Naive thymus-derived CD4-positive, alpha-beta T cell (primary cell): Measurements from ENCODE around the gene GTF2A1. TPM values are rescaled to one million over a fixed set of nuclear protein-coding genes. Genes with fewer than 3 reads are reported as not detected.
"Not testable (repeated sequence)": the region's sequence is repeated elsewhere in the genome, so short reads cannot be mapped to it uniquely, and the experiment has no call there.

Experiments
- ATAC-seq: fragments of 150-1000 bp; cut with Tn5 transposase; 2 replicates; pipeline ENCODE4 v1.10.0; 2021; ENCODE audit warnings: mild to moderate bottlenecking, moderate library complexity
- CTCF ChIA-PET: fragments of 350-600 bp; sonication (Branson Sonifier 250); formaldehyde crosslinking; loops from one replicate; lab custom pipeline; 2021; ENCODE audit warnings: antibody characterized with exemption; lab: Charles Lee
- POLR2A ChIA-PET: fragments of 350-600 bp; sonication (Branson Sonifier 250); formaldehyde crosslinking; loops from one replicate; lab custom pipeline; 2021; ENCODE audit warnings: antibody characterized with exemption, inconsistent platforms; lab: Charles Lee
- DNase-seq, 9 donors: peaks; one replicate each; pipeline versions ENCODE4 v3.0.0 to v3.0.0-alpha.2; 2020 to 2022; ENCODE audit warnings: mixed read lengths in 1 of 9
- H3K27ac ChIP-seq: one replicate; pipeline ENCODE4 v1.7.0; 2013; ENCODE audit warnings: mild to moderate bottlenecking, low read depth, low read length, moderate library complexity
- H3K27me3 ChIP-seq, 2 donors: one replicate each; pipeline ENCODE4 v1.7.0; 2013; ENCODE audit warnings: low read length in 2 of 2, mild to moderate bottlenecking in 2 of 2, moderate library complexity in 2 of 2; ENCODE audit not compliant: control insufficient read depth in 2 of 2, insufficient read depth in 2 of 2
- H3K36me3 ChIP-seq, 3 experiments: 1 replicate in 2 of 3; 2 replicates in 1 of 3; pipeline ENCODE4 v1.7.0; 2013; ENCODE audit warnings: low read length in 3 of 3, mild to moderate bottlenecking in 3 of 3, moderate library complexity in 1 of 3; ENCODE audit not compliant: insufficient read depth in 3 of 3, control insufficient read depth in 2 of 3
- H3K4me1 ChIP-seq, 2 donors: one replicate each; pipeline ENCODE4 v1.7.0; 2013; ENCODE audit warnings: low read length in 2 of 2, mild to moderate bottlenecking in 2 of 2, moderate library complexity in 1 of 2; ENCODE audit not compliant: control insufficient read depth in 2 of 2, insufficient read depth in 2 of 2
- H3K4me3 ChIP-seq: 2 replicates; pipeline ENCODE4 v1.7.0; 2013; ENCODE audit warnings: mild to moderate bottlenecking, low read length
- H3K9me3 ChIP-seq, 3 experiments: 1 replicate in 2 of 3; 2 replicates in 1 of 3; pipeline ENCODE4 v1.7.0; 2013; ENCODE audit warnings: low read length in 3 of 3; ENCODE audit not compliant: control insufficient read depth in 2 of 3
- H3K27ac Mint-ChIP-seq, 9 donors: one replicate each; pipeline ENCODE4 v1.8.0; 2020 to 2022; ENCODE audit warnings: mixed read lengths in 9 of 9, mild to moderate bottlenecking in 8 of 9, moderate library complexity in 5 of 9, inconsistent platforms in 2 of 9
- H3K27me3 Mint-ChIP-seq, 5 donors: one replicate each; pipeline ENCODE4 v1.8.0; 2021 to 2022; ENCODE audit warnings: mixed read lengths in 5 of 5, mild to moderate bottlenecking in 1 of 5
- H3K36me3 Mint-ChIP-seq, 5 donors: one replicate each; pipeline ENCODE4 v1.8.0; 2020 to 2022; ENCODE audit warnings: mixed read lengths in 5 of 5, mild to moderate bottlenecking in 3 of 5, inconsistent platforms in 1 of 5
- H3K4me1 Mint-ChIP-seq, 7 donors: one replicate each; pipeline ENCODE4 v1.8.0; 2020 to 2022; ENCODE audit warnings: mixed read lengths in 7 of 7, mild to moderate bottlenecking in 3 of 7, inconsistent platforms in 1 of 7
- H3K4me3 Mint-ChIP-seq, 10 donors: one replicate each; pipeline ENCODE4 v1.8.0; 2020 to 2022; ENCODE audit warnings: mild to moderate bottlenecking in 10 of 10, mixed read lengths in 10 of 10, moderate library complexity in 6 of 10, inconsistent platforms in 2 of 10
- H3K9me3 Mint-ChIP-seq, 11 donors: one replicate each; pipeline ENCODE4 v1.8.0; 2020 to 2022; ENCODE audit warnings: mixed read lengths in 11 of 11, mild to moderate bottlenecking in 4 of 11, inconsistent platforms in 1 of 11, moderate library complexity in 1 of 11
- intact Hi-C, 2 donors: fragments of 100-400 bp; cut with micrococcal nuclease; formaldehyde crosslinking; loops; one replicate each; pipeline ENCODE4 v1.15.1; 2023
- polyA plus RNA-seq, 2 donors: library from polyadenylated mRNA; unstranded; fragments of 300-500 nt; fragmentation: Illumina TruSeq; gene quantifications; one replicate each; pipeline ENCODE4 v1.2.3, GENCODE V29; 2021
- total RNA-seq, 6 experiments: library from RNA in 5 of 6; stranded (reverse) in 5 of 6; gene quantifications; 1 replicate in 5 of 6; 2 replicates in 1 of 6; pipeline ENCODE4 v1.2.3 and lab custom pipeline; 2021 to 2026

Gene GTF2A1
- total and polyA plus RNA-seq, 7 experiments from 2014 or later: 8.4 to 39.2 (median 26.9) TPM

GRCh38 chr14:81247271-81247766 is 26.6 kb upstream of the GTF2A1 start:
- ATAC-seq: no peak
- DNase-seq: no peak
- CTCF ChIA-PET: no interaction called here
- Mint-ChIP-seq H3K4me3 (no peak overlapping the region), H3K36me3 (peaks cover 0 to 10% (median 0%) of the 10 kb centered on the region in 5 donors), H3K4me1 (peaks cover 0 to 1% (median 0%) of the 10 kb centered on the region in 7 donors), H3K9me3 (peaks cover 5 to 24% (median 14%) of the 10 kb centered on the region in 11 donors), H3K27ac (no peak overlapping the region), H3K27me3 (peaks cover 6 to 11% (median 9%) of the 10 kb centered on the region in 5 donors)
- Histone ChIP-seq H3K4me3 (no peak overlapping the region), H3K4me1 (no peaks in the 10 kb centered on the region), H3K27me3 (no peaks in the 10 kb centered on the region), H3K27ac (no peak overlapping the region), H3K36me3 (no peaks in the 10 kb centered on the region), H3K9me3 (peaks cover 0 to 8% (median 0%) of the 10 kb centered on the region in 3 experiments)
- POLR2A ChIA-PET: interaction anchor here (1.6 kb wide), 1 partner anchor 28 kb away, joined by 3 read pairs; no protein-coding TSS in a partner anchor
- intact Hi-C loops: no loop called here

- Histone ChIP-seq H3K36me3 (no peaks in the 10 kb centered on the region), H3K27ac (no peak overlapping the region), H3K9me3 (peaks cover 0 to 8% (median 0%) of the 10 kb centered on the region in 3 experiments), H3K4me3 (no peak overlapping the region), H3K4me1 (no peaks in the 10 kb centered on the region), H3K27me3 (no peaks in the 10 kb centered on the region)
- DNase-seq: no peak
- no peak overlapping the region for H3K27ac Mint-ChIP-seq
- intact Hi-C loops: no loop called here
- peaks cover 6 to 11% (median 9%) of the 10 kb centered on the region in 5 donors for H3K27me3 Mint-ChIP-seq
- peaks cover 5 to 27% (median 14%) of the 10 kb centered on the region in 11 donors for H3K9me3 Mint-ChIP-seq
- peaks cover 0 to 10% (median 0%) of the 10 kb centered on the region in 5 donors for H3K36me3 Mint-ChIP-seq
- peaks cover 0 to 1% (median 0%) of the 10 kb centered on the region in 7 donors for H3K4me1 Mint-ChIP-seq
- no peak for ATAC-seq
- POLR2A ChIA-PET: no interaction called here
- CTCF ChIA-PET: no interaction called here
- H3K4me3 Mint-ChIP-seq: no peak overlapping the region
Observed at GRCh38 chr14:81246461-81247270, 25.9 kb upstream of the GTF2A1 start.

GRCh38 chr14:81245771-81246170 is 25.0 kb upstream of the GTF2A1 start:
- ATAC-seq (no peak), DNase-seq (no peak)
- CTCF ChIA-PET: no interaction called here
- intact Hi-C loops: no loop called here
- no peak overlapping the region for H3K4me3 ChIP-seq
- no peak overlapping the region for H3K27ac ChIP-seq
- Mint-ChIP-seq H3K4me3 (no peak overlapping the region), H3K9me3 (peaks cover 5 to 27% (median 17%) of the 10 kb centered on the region in 11 donors), H3K27me3 (peaks cover 3 to 11% (median 11%) of the 10 kb centered on the region in 5 donors), H3K36me3 (peaks cover 0 to 10% (median 0%) of the 10 kb centered on the region in 5 donors), H3K4me1 (peaks cover 0 to 1% (median 0%) of the 10 kb centered on the region in 7 donors), H3K27ac (no peak overlapping the region)
- H3K9me3 ChIP-seq: peaks cover 0 to 8% (median 0%) of the 10 kb centered on the region in 3 experiments
- H3K27me3 ChIP-seq: no peaks in the 10 kb centered on the region
- no peaks in the 10 kb centered on the region for H3K4me1 ChIP-seq
- POLR2A ChIA-PET: no interaction called here
- H3K36me3 ChIP-seq: no peaks in the 10 kb centered on the region

- H3K36me3 Mint-ChIP-seq, H3K36me3 ChIP-seq, DNase-seq, H3K4me3 ChIP-seq, POLR2A ChIA-PET, intact Hi-C loops, H3K4me3 Mint-ChIP-seq, H3K27me3 ChIP-seq, H3K4me1 Mint-ChIP-seq, ATAC-seq, H3K9me3 ChIP-seq, H3K4me1 ChIP-seq, H3K27ac Mint-ChIP-seq, CTCF ChIA-PET, H3K27ac ChIP-seq: not testable (repeated sequence)
- peaks cover 7 to 21% (median 11%) of the 10 kb centered on the region in 5 donors for H3K27me3 Mint-ChIP-seq
- peaks cover 5 to 27% (median 17%) of the 10 kb centered on the region in 11 donors for H3K9me3 Mint-ChIP-seq
Observed at GRCh38 chr14:81244431-81244830, 23.7 kb upstream of the GTF2A1 start.

GRCh38 chr14:81243499-81243898 is 22.7 kb upstream of the GTF2A1 start:
- ATAC-seq: no peak
- Mint-ChIP-seq H3K27ac (no peak overlapping the region), H3K36me3 (peaks cover 0 to 10% (median 0%) of the 10 kb centered on the region in 5 donors), H3K27me3 (peaks cover 7 to 24% (median 11%) of the 10 kb centered on the region in 5 donors), H3K4me3 (no peak overlapping the region), H3K9me3 (peaks cover 5 to 27% (median 17%) of the 10 kb centered on the region in 11 donors), H3K4me1 (peaks cover 0 to 1% (median 0%) of the 10 kb centered on the region in 7 donors)
- DNase-seq: no peak
- H3K27me3 ChIP-seq: no peaks in the 10 kb centered on the region
- H3K4me1 ChIP-seq: no peaks in the 10 kb centered on the region
- ChIA-PET POLR2A (interaction anchor here (0.7 kb wide), 1 partner anchor 40 kb away, joined by 3 read pairs; no protein-coding TSS in a partner anchor), CTCF (no interaction called here)
- no peak overlapping the region for H3K27ac ChIP-seq
- no peaks in the 10 kb centered on the region for H3K36me3 ChIP-seq
- H3K9me3 ChIP-seq: peaks cover 0 to 8% (median 0%) of the 10 kb centered on the region in 3 experiments
- H3K4me3 ChIP-seq: no peak overlapping the region
- intact Hi-C loops: no loop called here

GRCh38 chr14:81236849-81237248 is 16.1 kb upstream of the GTF2A1 start:
- POLR2A ChIA-PET: interaction anchor here (0.7 kb wide), 1 partner anchor 24 kb away, joined by 3 read pairs; no protein-coding TSS in a partner anchor
- intact Hi-C loops, H3K9me3 ChIP-seq, H3K4me1 ChIP-seq, H3K36me3 ChIP-seq, H3K4me3 Mint-ChIP-seq, H3K9me3 Mint-ChIP-seq, H3K36me3 Mint-ChIP-seq, DNase-seq, H3K27ac ChIP-seq, ATAC-seq, CTCF ChIA-PET, H3K4me3 ChIP-seq, H3K4me1 Mint-ChIP-seq, H3K27me3 ChIP-seq, H3K27ac Mint-ChIP-seq: not testable (repeated sequence)
- H3K27me3 Mint-ChIP-seq: peaks cover 0 to 21% (median 4%) of the 10 kb centered on the region in 5 donors
